GM23338 (cell line): ENCODE data around the gene PLXNA2. TPM values are rescaled to one million over a fixed set of nuclear protein-coding genes. Genes with fewer than 3 reads are reported as not detected.

Source experiments
- ATAC-seq: fragments of 200-7000 bp; cut with Tn5 transposase; 3 replicates; pipeline ENCODE4 v1.9.1; 2020
- DNase-seq: peaks from one replicate; pipeline ENCODE4 v3.0.0-alpha.2; 2015; ENCODE audit warnings: low spot score
- H2AFZ ChIP-seq: fragments of 200-600 bp; sonication (generic); 2 replicates; pipeline ENCODE4 v1.8.0; 2016; ENCODE audit warnings: antibody characterized with exemption, mild to moderate bottlenecking, moderate library complexity
- H3F3A ChIP-seq: fragments of 200-600 bp; sonication (generic); replicated peaks from 2 replicates; pipeline ENCODE4 v1.8.0; 2017; ENCODE audit warnings: antibody characterized with exemption, mixed run types, low read depth
- H3K27ac ChIP-seq: fragments of 200-600 bp; sonication (generic); 2 replicates; pipeline ENCODE4 v1.6.1; 2016; ENCODE audit warnings: low read depth
- H3K27me3 ChIP-seq: fragments of 200-600 bp; sonication (generic); 2 replicates; pipeline ENCODE4 v1.8.0; 2016; ENCODE audit warnings: mild to moderate bottlenecking, mixed run types, moderate library complexity; ENCODE audit not compliant: insufficient read depth
- H3K36me3 ChIP-seq: fragments of 200-600 bp; sonication (generic); 2 replicates; pipeline ENCODE4 v1.8.0; 2016; ENCODE audit warnings: mild to moderate bottlenecking; ENCODE audit not compliant: insufficient read depth
- H3K4me1 ChIP-seq: fragments of 200-600 bp; sonication (generic); 2 replicates; pipeline ENCODE4 v1.8.0; 2016; ENCODE audit warnings: mild to moderate bottlenecking, moderate library complexity; ENCODE audit not compliant: insufficient read depth
- H3K4me2 ChIP-seq: fragments of 200-600 bp; sonication (generic); 2 replicates; pipeline ENCODE4 v1.7.1; 2017; ENCODE audit warnings: mixed run types
- H3K4me3 ChIP-seq: fragments of 200-600 bp; sonication (generic); 2 replicates; pipeline ENCODE4 v1.6.1; 2016; ENCODE audit warnings: mixed run types
- H3K79me2 ChIP-seq: fragments of 200-600 bp; sonication (generic); replicated peaks from 2 replicates; pipeline ENCODE4 v1.8.0; 2017; ENCODE audit warnings: mild to moderate bottlenecking; ENCODE audit not compliant: insufficient read depth
- H3K9me2 ChIP-seq: fragments of 200-600 bp; sonication (generic); 2 replicates; pipeline ENCODE4 v1.8.0; 2017; ENCODE audit not compliant: insufficient read depth
- H4K20me1 ChIP-seq: fragments of 200-600 bp; sonication (generic); replicated peaks from 2 replicates; pipeline ENCODE4 v1.8.0; 2017; ENCODE audit warnings: mild to moderate bottlenecking; ENCODE audit not compliant: insufficient read depth
- H3K27ac Mint-ChIP-seq: 2 replicates; pipeline ENCODE4 v1.8.0; 2020; ENCODE audit warnings: inconsistent platforms, mild to moderate bottlenecking, moderate library complexity, mixed read lengths
- H3K27me3 Mint-ChIP-seq: 3 replicates; pipeline ENCODE4 v1.8.0; 2022; ENCODE audit warnings: low read depth, mild to moderate bottlenecking, moderate library complexity, mixed read lengths, inconsistent platforms; ENCODE audit not compliant: insufficient read depth, poor library complexity
- H3K36me3 Mint-ChIP-seq: 3 replicates; pipeline ENCODE4 v1.8.0; 2021; ENCODE audit warnings: low read depth, mild to moderate bottlenecking, inconsistent platforms, moderate library complexity, mixed read lengths
- H3K4me1 Mint-ChIP-seq: 3 replicates; pipeline ENCODE4 v1.8.0; 2020; ENCODE audit warnings: mild to moderate bottlenecking, inconsistent platforms, mixed read lengths
- H3K4me3 Mint-ChIP-seq: 3 replicates; pipeline ENCODE4 v1.8.0; 2021; ENCODE audit warnings: moderate library complexity, mild to moderate bottlenecking, inconsistent platforms, mixed read lengths
- H3K9me3 Mint-ChIP-seq: 3 replicates; pipeline ENCODE4 v1.8.0; 2020; ENCODE audit warnings: moderate library complexity, mild to moderate bottlenecking, inconsistent platforms, mixed read lengths
- CREB1 ChIP-seq: fragments of 250-450 bp; sonication (Bioruptor Pico); IDR thresholded peaks from 2 replicates; pipeline ENCODE4 v1.5.0; 2020; ENCODE audit warnings: low read depth, mild to moderate bottlenecking, moderate library complexity
- CTCF ChIP-seq, 2 experiments: fragments of 200-600 bp in 1 of 2; sonication (generic) in 1 of 2; conservative IDR thresholded peaks; 2 replicates each; pipeline versions ENCODE4 v1.5.1 to v1.6.1; 2016 to 2017; ENCODE audit warnings: antibody characterized with exemption in 2 of 2, low read depth in 2 of 2, mild to moderate bottlenecking in 2 of 2, moderate library complexity in 1 of 2
- ETS1 ChIP-seq: IDR thresholded peaks from 2 replicates; pipeline ENCODE4 v1.6.1; 2016; ENCODE audit warnings: antibody characterized with exemption
- EZH2phosphoT487 ChIP-seq: fragments of 200-600 bp; sonication (generic); IDR thresholded peaks from one replicate; pipeline ENCODE4 v1.8.1; 2018; ENCODE audit warnings: antibody characterized with exemption; ENCODE audit not compliant: unreplicated experiment
- JUNB ChIP-seq: IDR thresholded peaks from one replicate; pipeline ENCODE4 v1.6.1; 2016; ENCODE audit warnings: antibody characterized with exemption; ENCODE audit not compliant: unreplicated experiment
- POLR2AphosphoS5 ChIP-seq: IDR thresholded peaks from 2 replicates; pipeline ENCODE4 v1.6.1; 2016; ENCODE audit warnings: antibody characterized with exemption, low read depth
- REST ChIP-seq: IDR thresholded peaks from one replicate; pipeline ENCODE4 v1.6.1; 2018; ENCODE audit warnings: antibody characterized with exemption; ENCODE audit not compliant: unreplicated experiment
- STAT1 ChIP-seq: IDR thresholded peaks from one replicate; pipeline ENCODE4 v1.6.1; 2016; ENCODE audit warnings: antibody characterized with exemption; ENCODE audit not compliant: unreplicated experiment
- polyA plus RNA-seq: library from polyadenylated mRNA; unstranded; fragments of >200 nt; fragmentation: Nextera tagmentation; extraction: Ambion mirVana; gene quantifications from 2 replicates; pipeline ENCODE4 v1.2.1, GENCODE V29; 2016
- total RNA-seq: library from RNA; depleted of rRNA; stranded (reverse); fragments of >200 nt; shearing (Covaris generic); gene quantifications from 2 replicates; pipeline ENCODE4 v1.2.3, GENCODE V29; 2014

The PLXNA2 gene
- total and polyA plus RNA-seq, 2 experiments from 2014 or later: 0.40 to 1.8 TPM

GRCh38 chr1:208132287-208132882 is 111.8 kb downstream of the PLXNA2 start:
- peak; percentile 93 for ATAC-seq
- H3K36me3 Mint-ChIP-seq: no peaks in the 10 kb centered on the region
- Histone ChIP-seq H2AFZ (peak overlapping the region; percentile 96; the same call in 1 of the 2 replicates), H3F3A (no peaks in the 10 kb centered on the region), H3K4me2 (peak overlapping the region; percentile 76), H3K27ac (no peak overlapping the region), H3K79me2 (no peaks in the 10 kb centered on the region), H3K9me2 (no peaks in the 10 kb centered on the region), H4K20me1 (no peaks in the 10 kb centered on the region), H3K36me3 (no peaks in the 10 kb centered on the region), H3K4me3 (peak overlapping the region; percentile 47), H3K4me1 (peaks cover 42% of the 10 kb centered on the region), H3K27me3 (peaks cover 10% of the 10 kb centered on the region)
- peaks cover 57% of the 10 kb centered on the region for H3K4me1 Mint-ChIP-seq
- H3K9me3 Mint-ChIP-seq: no peaks in the 10 kb centered on the region
- peaks cover 13% of the 10 kb centered on the region for H3K27me3 Mint-ChIP-seq
- H3K27ac Mint-ChIP-seq: 0 out of 2 replicates have a peak overlapping the region, but pooled peaks have one; percentile 48
- H3K4me3 Mint-ChIP-seq: peak overlapping the region; percentile 59
- TF ChIP-seq ETS1 (no peak), REST (no peak), CREB1 (CRISPR knock-in tag) (no peak), EZH2phosphoT487 (no peak), JUNB (no peak), POLR2AphosphoS5 (no peak), CTCF (conservative IDR thresholded peaks at IDR 0.05; ENCODE audit: low read depth in 2 of 2) (peak; percentile 91 to 95), STAT1 (no peak)
- DNase-seq: peak; percentile 93
